CD14-positive monocyte (primary cell): ENCODE measurements around the gene ZDHHC14. TPM values are rescaled to one million over a fixed set of nuclear protein-coding genes. Genes with fewer than 3 reads are reported as not detected.

ENCODE experiments used
- DNase-seq, 3 donors: peaks; one replicate each; pipeline ENCODE4 v3.0.0-alpha.2; 2011 to 2022
- H2AFZ ChIP-seq: 2 replicates; pipeline ENCODE4 v1.6.0; 2012; ENCODE audit warnings: mild to moderate bottlenecking, low read depth, low read length, inconsistent platforms; ENCODE audit not compliant: insufficient read depth, poor library complexity, severe bottlenecking
- H3K27ac ChIP-seq, 2 donors: 1 replicate in 1 of 2; 2 replicates in 1 of 2; pipeline ENCODE4 v1.5.1; 2012 to 2013; ENCODE audit warnings: low read length in 2 of 2, control low read depth in 1 of 2, inconsistent platforms in 1 of 2, low read depth in 1 of 2, mild to moderate bottlenecking in 1 of 2
- H3K27me3 ChIP-seq, 2 donors: one replicate each; pipeline versions ENCODE4 v1.6.0 to v1.6.1; 2011 to 2013; ENCODE audit warnings: low read length in 2 of 2; ENCODE audit not compliant: control insufficient read depth in 2 of 2, insufficient read depth in 2 of 2
- H3K36me3 ChIP-seq, 2 donors: replicated peaks in 1 of 2; 1 replicate in 1 of 2; 2 replicates in 1 of 2; pipeline versions ENCODE4 v1.5.1 to v1.6.1; 2012 to 2013; ENCODE audit warnings: low read length in 2 of 2, control low read depth in 1 of 2, inconsistent platforms in 1 of 2, mild to moderate bottlenecking in 1 of 2; ENCODE audit not compliant: insufficient read depth in 2 of 2, control insufficient read depth in 1 of 2
- H3K4me1 ChIP-seq, 2 donors: 1 replicate in 1 of 2; 2 replicates in 1 of 2; pipeline versions ENCODE4 v1.5.1 to v1.6.1; 2012 to 2013; ENCODE audit warnings: low read length in 2 of 2, control low read depth in 1 of 2, inconsistent platforms in 1 of 2, mild to moderate bottlenecking in 1 of 2, moderate library complexity in 1 of 2; ENCODE audit not compliant: insufficient read depth in 2 of 2, control insufficient read depth in 1 of 2
- H3K4me2 ChIP-seq: replicated peaks from 2 replicates; pipeline ENCODE3; 2012; ENCODE audit warnings: low read length, moderate library complexity, mild to moderate bottlenecking; ENCODE audit not compliant: poor library complexity, severe bottlenecking; ENCODE audit errors: extremely low read depth
- H3K4me3 ChIP-seq, 3 experiments: fragments of 200-600 bp in 1 of 3; sonication (generic) in 1 of 3; replicated peaks in 1 of 3; 1 replicate in 2 of 3; 2 replicates in 1 of 3; pipeline ENCODE4 v1.5.1; 2011 to 2013; ENCODE audit warnings: low read length in 3 of 3, mild to moderate bottlenecking in 3 of 3, control low read depth in 2 of 3, low read depth in 2 of 3, inconsistent platforms in 1 of 3, moderate library complexity in 1 of 3
- H3K79me2 ChIP-seq: 2 replicates; pipeline ENCODE4 v1.6.0; 2012; ENCODE audit warnings: mild to moderate bottlenecking, control low read depth, inconsistent platforms, low read length, moderate library complexity; ENCODE audit not compliant: insufficient read depth
- H3K9ac ChIP-seq: 2 replicates; pipeline ENCODE4 v1.6.0; 2017; ENCODE audit warnings: low read length, mild to moderate bottlenecking; ENCODE audit not compliant: insufficient read depth, poor library complexity, severe bottlenecking
- H3K9me3 ChIP-seq, 2 donors: replicated peaks in 1 of 2; 1 replicate in 1 of 2; 2 replicates in 1 of 2; pipeline versions ENCODE4 v1.5.1 to v1.6.1; 2012 to 2013; ENCODE audit warnings: low read length in 2 of 2, control low read depth in 1 of 2; ENCODE audit not compliant: control insufficient read depth in 1 of 2, insufficient read depth in 1 of 2
- H4K20me1 ChIP-seq: 2 replicates; pipeline ENCODE4 v1.6.0; 2012; ENCODE audit warnings: mild to moderate bottlenecking, low read length, control low read depth, moderate library complexity; ENCODE audit not compliant: insufficient read depth
- H3K27ac Mint-ChIP-seq, 7 donors: one replicate each; pipeline ENCODE4 v1.8.0; 2020; ENCODE audit warnings: mild to moderate bottlenecking in 7 of 7, mixed read lengths in 7 of 7, moderate library complexity in 6 of 7, inconsistent platforms in 2 of 7
- H3K27me3 Mint-ChIP-seq, 3 donors: one replicate each; pipeline ENCODE4 v1.8.0; 2021 to 2022; ENCODE audit warnings: low read depth in 3 of 3, mild to moderate bottlenecking in 3 of 3, mixed read lengths in 3 of 3, moderate library complexity in 3 of 3, inconsistent platforms in 1 of 3
- H3K36me3 Mint-ChIP-seq, 2 donors: one replicate each; pipeline ENCODE4 v1.8.0; 2020; ENCODE audit warnings: mixed read lengths in 2 of 2, inconsistent platforms in 1 of 2, mild to moderate bottlenecking in 1 of 2
- H3K4me1 Mint-ChIP-seq: one replicate; pipeline ENCODE4 v1.8.0; 2020; ENCODE audit warnings: mild to moderate bottlenecking, mixed read lengths
- H3K4me3 Mint-ChIP-seq, 2 donors: one replicate each; pipeline ENCODE4 v1.8.0; 2020; ENCODE audit warnings: mild to moderate bottlenecking in 2 of 2, mixed read lengths in 2 of 2, moderate library complexity in 1 of 2
- H3K9me3 Mint-ChIP-seq, 7 donors: one replicate each; pipeline ENCODE4 v1.8.0; 2020 to 2022; ENCODE audit warnings: mixed read lengths in 7 of 7, mild to moderate bottlenecking in 6 of 7, moderate library complexity in 6 of 7, inconsistent platforms in 2 of 7
- WGBS: methylation state at CpG from one replicate; pipeline ENCODE4 v1.1.5; 2013; ENCODE audit warnings: missing lambda C conversion rate; ENCODE audit not compliant: insufficient coverage; 5-methylcytosine and 5-hydroxymethylcytosine counted together
- intact Hi-C, 2 donors: fragments of 100-400 bp; cut with micrococcal nuclease; formaldehyde crosslinking; loops; one replicate each; pipeline versions ENCODE4 v1.15.0 to v1.15.1; 2023
- polyA plus RNA-seq, 3 donors: library from polyadenylated mRNA; depleted of rRNA in 1 of 3; unstranded in 2 of 3; stranded (reverse) in 1 of 3; fragments of 300-500 nt in 2 of 3; fragments of >200 nt in 1 of 3; fragmentation: Illumina TruSeq in 2 of 3; gene quantifications; 1 replicate in 2 of 3; 2 replicates in 1 of 3; pipeline ENCODE4 v1.2.3, GENCODE V29; 2012 to 2021
- TF ChIP-seq, protein P1 (sequence below): fragments of 200-600 bp; IDR thresholded peaks from one replicate; pipeline ENCODE4 v1.8.0; 2022; ENCODE audit warnings: antibody characterized with exemption, mild to moderate bottlenecking

The ZDHHC14 gene
- polyA plus RNA-seq, 3 donors: 0.30 to 1.7 (median 0.93) TPM

DNA sequence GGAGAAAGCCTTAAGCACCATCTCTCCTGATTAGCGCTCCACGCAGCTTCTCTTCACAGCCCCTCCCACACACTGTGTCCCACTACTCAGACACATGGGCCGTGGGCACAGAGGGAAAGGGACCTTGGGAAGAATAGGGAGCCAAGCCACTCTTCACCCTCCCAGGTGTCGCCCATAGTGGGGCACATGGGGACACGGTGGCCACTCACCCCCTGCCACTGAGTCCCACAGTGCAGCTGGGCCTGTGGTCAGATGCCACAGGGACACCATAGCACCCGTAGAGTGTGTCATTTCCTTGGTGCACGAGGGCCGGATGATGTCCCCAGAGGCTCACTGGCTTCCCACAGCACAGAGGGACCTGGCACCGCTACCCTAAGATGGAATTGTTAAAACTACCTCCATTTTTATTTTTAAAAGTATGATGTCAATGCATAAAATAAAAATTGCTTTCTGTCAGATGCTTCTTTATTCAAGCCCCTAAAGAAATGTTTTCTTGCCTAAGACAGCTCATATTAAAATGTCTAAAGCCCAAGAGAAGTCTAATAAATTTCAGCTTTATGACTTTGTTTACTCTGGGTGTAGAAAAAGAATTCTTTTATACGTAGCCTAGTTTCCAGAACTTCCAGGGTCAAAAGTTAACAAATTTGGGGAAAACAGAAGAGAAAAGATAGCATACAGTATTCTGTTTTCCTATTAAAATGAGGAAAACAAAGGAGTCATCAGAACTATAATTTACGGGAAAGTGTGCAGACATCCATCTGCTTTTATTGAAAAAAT is 251.0 kb downstream of the ZDHHC14 start:
- Histone ChIP-seq H2AFZ (no peak overlapping the region), H3K9ac (no peak overlapping the region), H3K79me2 (no peaks in the 10 kb centered on the region), H3K27ac (no peak overlapping the region), H3K4me3 (no peak overlapping the region), H3K4me2 (no peak overlapping the region), H4K20me1 (no peaks in the 10 kb centered on the region), H3K36me3 (no peaks in the 10 kb centered on the region), H3K9me3 (no peaks in the 10 kb centered on the region), H3K27me3 (no peaks in the 10 kb centered on the region), H3K4me1 (peaks cover 5 to 7% of the 10 kb centered on the region in 2 donors)
- TF ChIP-seq, protein P1, sequence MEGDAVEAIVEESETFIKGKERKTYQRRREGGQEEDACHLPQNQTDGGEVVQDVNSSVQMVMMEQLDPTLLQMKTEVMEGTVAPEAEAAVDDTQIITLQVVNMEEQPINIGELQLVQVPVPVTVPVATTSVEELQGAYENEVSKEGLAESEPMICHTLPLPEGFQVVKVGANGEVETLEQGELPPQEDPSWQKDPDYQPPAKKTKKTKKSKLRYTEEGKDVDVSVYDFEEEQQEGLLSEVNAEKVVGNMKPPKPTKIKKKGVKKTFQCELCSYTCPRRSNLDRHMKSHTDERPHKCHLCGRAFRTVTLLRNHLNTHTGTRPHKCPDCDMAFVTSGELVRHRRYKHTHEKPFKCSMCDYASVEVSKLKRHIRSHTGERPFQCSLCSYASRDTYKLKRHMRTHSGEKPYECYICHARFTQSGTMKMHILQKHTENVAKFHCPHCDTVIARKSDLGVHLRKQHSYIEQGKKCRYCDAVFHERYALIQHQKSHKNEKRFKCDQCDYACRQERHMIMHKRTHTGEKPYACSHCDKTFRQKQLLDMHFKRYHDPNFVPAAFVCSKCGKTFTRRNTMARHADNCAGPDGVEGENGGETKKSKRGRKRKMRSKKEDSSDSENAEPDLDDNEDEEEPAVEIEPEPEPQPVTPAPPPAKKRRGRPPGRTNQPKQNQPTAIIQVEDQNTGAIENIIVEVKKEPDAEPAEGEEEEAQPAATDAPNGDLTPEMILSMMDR: no peak
- Mint-ChIP-seq H3K9me3 (no peaks in the 10 kb centered on the region), H3K4me1 (peaks cover 10% of the 10 kb centered on the region), H3K36me3 (peaks cover 0 to 6% of the 10 kb centered on the region in 2 donors), H3K27me3 (peaks cover 0 to 2% (median 2%) of the 10 kb centered on the region in 3 donors), H3K4me3 (no peak overlapping the region), H3K27ac (no peak overlapping the region)
- DNase-seq: no peak
- intact Hi-C loops: no loop called here
- WGBS: 89% methylated on average over 4 of the region's 11 CpGs

DNA sequence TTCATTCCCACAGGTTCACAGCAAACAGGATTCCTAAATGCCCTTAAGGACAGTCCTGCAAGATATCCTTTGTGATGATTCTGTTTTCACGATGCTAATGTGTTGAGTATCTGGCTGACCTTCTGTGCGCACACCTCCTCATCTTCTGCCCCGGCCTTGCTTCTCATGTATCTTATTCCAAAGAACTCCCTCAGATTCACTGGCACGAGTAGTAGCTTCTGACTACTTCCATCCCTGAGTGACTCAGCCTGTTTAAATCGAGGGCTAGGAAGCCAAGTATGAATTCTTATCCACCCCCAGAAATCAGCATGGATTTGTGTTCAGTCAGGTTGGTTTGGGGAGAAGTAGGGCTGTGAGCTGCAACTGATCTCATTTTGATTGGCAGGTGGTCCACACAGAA is 251.8 kb downstream of the ZDHHC14 start:
- WGBS: 92% methylated on average over 3 of the region's 5 CpGs
- H3K4me2 ChIP-seq: no peak overlapping the region
- no peak overlapping the region for H3K4me3 Mint-ChIP-seq
- no peaks in the 10 kb centered on the region for H3K9me3 Mint-ChIP-seq
- DNase-seq: no peak
- H3K36me3 ChIP-seq: no peaks in the 10 kb centered on the region
- peak overlapping the region in 1 of 7 donors; percentile 53 for H3K27ac Mint-ChIP-seq
- H2AFZ ChIP-seq: no peak overlapping the region
- no peaks in the 10 kb centered on the region for H4K20me1 ChIP-seq
- no peaks in the 10 kb centered on the region for H3K79me2 ChIP-seq
- peaks cover 5 to 7% of the 10 kb centered on the region in 2 donors for H3K4me1 ChIP-seq
- peaks cover 0 to 6% of the 10 kb centered on the region in 2 donors for H3K36me3 Mint-ChIP-seq
- H3K27ac ChIP-seq: no peak overlapping the region
- H3K4me1 Mint-ChIP-seq: peaks cover 10% of the 10 kb centered on the region
- no peaks in the 10 kb centered on the region for H3K27me3 ChIP-seq
- peaks cover 0 to 2% (median 2%) of the 10 kb centered on the region in 3 donors for H3K27me3 Mint-ChIP-seq
- no peaks in the 10 kb centered on the region for H3K9me3 ChIP-seq
- intact Hi-C loops: no loop called here
- no peak overlapping the region for H3K9ac ChIP-seq
- H3K4me3 ChIP-seq: no peak overlapping the region
- TF ChIP-seq, protein P1: no peak
